Thoracic aorta (tissue), 2 donors: ENCODE data around the gene RTN4R. TPM values are rescaled to one million over a fixed set of nuclear protein-coding genes. Genes with fewer than 3 reads are reported as not detected.
"Not testable (repeated sequence)": the region's sequence is repeated elsewhere in the genome, so short reads cannot be mapped to it uniquely, and the experiment has no call there.

Experiments used
- ATAC-seq: fragments of 150-250 bp; one replicate; pipeline ENCODE4 v1.8.0; 2017; ENCODE audit warnings: low read depth; ENCODE audit not compliant: insufficient number of reproducible peaks, low FRiP score
- DNase-seq: peaks from one replicate; pipeline ENCODE4 v3.0.0-alpha.2; 2020; ENCODE audit warnings: low spot score
- H3K27ac ChIP-seq, 2 donors: fragments of 200-600 bp; sonication (generic); 1 replicate in 1 of 2; 2 replicates in 1 of 2; pipeline ENCODE4 v1.5.1; 2016; ENCODE audit warnings: mild to moderate bottlenecking in 2 of 2, moderate library complexity in 2 of 2
- H3K27me3 ChIP-seq: fragments of 200-600 bp; sonication (generic); replicated peaks from 2 replicates; pipeline ENCODE4 v1.6.0; 2016; ENCODE audit warnings: mild to moderate bottlenecking; ENCODE audit not compliant: insufficient read depth
- H3K36me3 ChIP-seq: fragments of 200-600 bp; sonication (generic); one replicate; pipeline ENCODE4 v1.5.1; 2016
- H3K4me1 ChIP-seq, 2 donors: fragments of 200-600 bp; sonication (generic); 1 replicate in 1 of 2; 2 replicates in 1 of 2; pipeline versions ENCODE4 v1.5.1 to v1.6.0; 2016; ENCODE audit warnings: low read depth in 2 of 2, mild to moderate bottlenecking in 1 of 2; ENCODE audit not compliant: control insufficient read depth in 1 of 2
- H3K4me3 ChIP-seq: fragments of 200-600 bp; sonication (generic); 2 replicates; pipeline ENCODE4 v1.5.1; 2016; ENCODE audit warnings: mild to moderate bottlenecking
- H3K9me3 ChIP-seq: fragments of 200-600 bp; sonication (generic); 2 replicates; pipeline ENCODE4 v1.5.1; 2016
- CTCF ChIP-seq: fragments of 200-600 bp; sonication (generic); IDR thresholded peaks from one replicate; pipeline ENCODE4 v1.5.1; 2019; ENCODE audit warnings: antibody characterized with exemption
- total RNA-seq, 2 donors: library from RNA; depleted of rRNA; stranded (reverse); fragments of >200 nt; gene quantifications; one replicate each; pipeline versions ENCODE4 v1.1.0 to v1.2.3, GENCODE V29; 2016

The RTN4R gene
- total RNA-seq, 2 donors from 2014 or later: 7.4 TPM; not detected in 1

GRCh38 chr22:20275836-20276235 is 7.7 kb upstream of the RTN4R start:
- no peak overlapping the region for H3K4me3 ChIP-seq
- H3K9me3 ChIP-seq: no peaks in the 10 kb centered on the region
- DNase-seq (no peak), ATAC-seq (no peak)
- H3K36me3 ChIP-seq: no peaks in the 10 kb centered on the region
- no peak for TF ChIP-seq CTCF
- no peak overlapping the region for H3K27ac ChIP-seq
- H3K4me1 ChIP-seq: no peaks in the 10 kb centered on the region
- H3K27me3 ChIP-seq: no peaks in the 10 kb centered on the region

- not testable (repeated sequence) for H3K27me3 ChIP-seq, H3K27ac ChIP-seq, ATAC-seq, H3K36me3 ChIP-seq, H3K4me1 ChIP-seq, H3K4me3 ChIP-seq, DNase-seq, H3K9me3 ChIP-seq
These were observed 7.2 kb upstream of the RTN4R start for GRCh38 chr22:20275325-20275724.

- not testable (repeated sequence) for H3K4me3 ChIP-seq, DNase-seq, H3K27me3 ChIP-seq, H3K9me3 ChIP-seq, H3K36me3 ChIP-seq, H3K27ac ChIP-seq, H3K4me1 ChIP-seq, ATAC-seq
These were observed 6.3 kb upstream of the RTN4R start for GRCh38 chr22:20274374-20274773.

- no peak for TF ChIP-seq CTCF
- Histone ChIP-seq H3K27me3 (no peaks in the 10 kb centered on the region), H3K4me3 (no peak overlapping the region), H3K36me3 (no peaks in the 10 kb centered on the region), H3K4me1 (no peaks in the 10 kb centered on the region), H3K27ac (no peak overlapping the region), H3K9me3 (no peaks in the 10 kb centered on the region)
- DNase-seq (no peak), ATAC-seq (no peak)
These were observed 5.7 kb upstream of the RTN4R start for GRCh38 chr22:20273758-20274181.

GRCh38 chr22:20272700-20273099 is 4.6 kb upstream of the RTN4R start:
- no peaks in the 10 kb centered on the region for H3K36me3 ChIP-seq
- ATAC-seq: no peak
- no peak for TF ChIP-seq CTCF

GRCh38 chr22:20272174-20272573 is 4.1 kb upstream of the RTN4R start:
- no peak overlapping the region for H3K27ac ChIP-seq
- ATAC-seq (no peak), DNase-seq (no peak)
- no peak overlapping the region for H3K4me3 ChIP-seq
- H3K9me3 ChIP-seq: no peaks in the 10 kb centered on the region
- H3K27me3 ChIP-seq: no peaks in the 10 kb centered on the region
- TF ChIP-seq CTCF: no peak
- peaks cover 0 to 10% of the 10 kb centered on the region in 2 donors for H3K4me1 ChIP-seq
- no peaks in the 10 kb centered on the region for H3K36me3 ChIP-seq

More at GRCh38 chr22:20272700-20273099, 4.6 kb upstream of the RTN4R start:
- H3K27ac ChIP-seq: no peak overlapping the region
- H3K9me3 ChIP-seq: no peaks in the 10 kb centered on the region
- H3K4me1 ChIP-seq: peaks cover 0 to 5% of the 10 kb centered on the region in 2 donors
- no peak for DNase-seq
- no peak overlapping the region for H3K4me3 ChIP-seq
- H3K27me3 ChIP-seq: no peaks in the 10 kb centered on the region
